SK-N-SH (cell line): ENCODE results near the gene PHOSPHO2. TPM values are rescaled to one million over a fixed set of nuclear protein-coding genes. Genes with fewer than 3 reads are reported as not detected.

Experiments used
- CTCF ChIA-PET: fragments of 300-600, 350-600 bp; formaldehyde crosslinking; extraction: SDS; loops from one replicate; lab custom pipeline; 2021; lab: Yijun Ruan, JAX
- POLR2A ChIA-PET: fragments of 350-600 bp; sonication (Branson Sonifier 250); formaldehyde crosslinking; extraction: SDS; loops from one replicate; lab custom pipeline; 2020; ENCODE audit warnings: antibody characterized with exemption, inconsistent platforms; lab: Yijun Ruan, JAX
- DNase-seq: peaks from one replicate; pipeline ENCODE4 v3.0.0; 2012
- H2AFZ ChIP-seq: fragments of 200-600 bp; sonication (generic); 2 replicates; pipeline ENCODE4 v1.8.1; 2016; ENCODE audit warnings: antibody characterized with exemption, mild to moderate bottlenecking, low read depth
- H3F3A ChIP-seq: fragments of 200-600 bp; sonication (generic); replicated peaks from 2 replicates; pipeline ENCODE3; 2016; ENCODE audit warnings: antibody characterized with exemption, mild to moderate bottlenecking; ENCODE audit not compliant: insufficient read depth
- H3K27ac ChIP-seq, 2 experiments: fragments of 200-500 bp in 1 of 2; fragments of 200-600 bp in 1 of 2; sonication (Bioruptor generic) in 1 of 2; sonication (generic), shearing (Covaris generic) in 1 of 2; 2 replicates each; pipeline versions ENCODE4 v1.5.1 to v1.6.1; 2014 to 2016; ENCODE audit warnings: low read depth in 2 of 2, inconsistent platforms in 1 of 2, low read length in 1 of 2, mild to moderate bottlenecking in 1 of 2, mixed read lengths in 1 of 2
- H3K27me3 ChIP-seq: fragments of 200-600 bp; sonication (generic), shearing (Covaris generic); 2 replicates; pipeline ENCODE4 v1.6.1; 2016; ENCODE audit warnings: mixed run types; ENCODE audit not compliant: insufficient read depth
- H3K36me3 ChIP-seq, 2 experiments: fragments of 200-500 bp in 1 of 2; fragments of 200-600 bp in 1 of 2; sonication (Bioruptor generic) in 1 of 2; sonication (generic) in 1 of 2; replicated peaks in 1 of 2; 2 replicates each; pipeline versions ENCODE3 to v1.5.1; 2014 to 2016; ENCODE audit warnings: low read length in 1 of 2, mild to moderate bottlenecking in 1 of 2; ENCODE audit not compliant: insufficient read depth in 2 of 2, control insufficient read depth in 1 of 2
- H3K4me1 ChIP-seq, 2 experiments: fragments of 200-500 bp in 1 of 2; fragments of 200-600 bp in 1 of 2; sonication (Bioruptor generic) in 1 of 2; sonication (generic), shearing (Covaris generic) in 1 of 2; 2 replicates each; pipeline versions ENCODE4 v1.5.1 to v1.6.1; 2014 to 2016; ENCODE audit warnings: low read depth in 1 of 2, low read length in 1 of 2, mixed run types in 1 of 2; ENCODE audit not compliant: insufficient read depth in 2 of 2, control insufficient read depth in 1 of 2
- H3K4me2 ChIP-seq: fragments of 200-600 bp; sonication (generic), shearing (Covaris generic); 2 replicates; pipeline ENCODE4 v1.6.1; 2017; ENCODE audit warnings: mixed run types
- H3K4me3 ChIP-seq, 2 experiments: fragments of 200-500 bp in 1 of 2; fragments of 200-600 bp in 1 of 2; sonication (Bioruptor generic) in 1 of 2; sonication (generic), shearing (Covaris generic) in 1 of 2; 2 replicates each; pipeline versions ENCODE4 v1.5.1 to v1.8.1; 2014 to 2016; ENCODE audit warnings: low read depth in 2 of 2, inconsistent platforms in 1 of 2, low read length in 1 of 2, mild to moderate bottlenecking in 1 of 2, mixed read lengths in 1 of 2, moderate library complexity in 1 of 2
- H3K79me2 ChIP-seq: fragments of 200-600 bp; sonication (generic); 2 replicates; pipeline ENCODE4 v1.8.1; 2017; ENCODE audit warnings: mild to moderate bottlenecking; ENCODE audit not compliant: insufficient read depth
- H3K9ac ChIP-seq: fragments of 200-600 bp; sonication (generic); 2 replicates; pipeline ENCODE4 v1.6.1; 2017; ENCODE audit warnings: mixed run types
- H3K9me2 ChIP-seq: fragments of 200-600 bp; sonication (generic); 2 replicates; pipeline ENCODE4 v1.6.1; 2017; ENCODE audit warnings: mixed run types
- H3K9me3 ChIP-seq: fragments of 200-600 bp; sonication (generic); 2 replicates; pipeline ENCODE4 v1.6.1; 2017; ENCODE audit warnings: mixed run types, mild to moderate bottlenecking, moderate library complexity
- H4K20me1 ChIP-seq: fragments of 200-600 bp; sonication (generic); 2 replicates; pipeline ENCODE4 v1.6.1; 2017; ENCODE audit warnings: mild to moderate bottlenecking, mixed run types; ENCODE audit not compliant: insufficient read depth
- CHD2 ChIP-seq: fragments of 150-350 bp; IDR thresholded peaks from 2 replicates; pipeline ENCODE4 v1.6.1; 2018; ENCODE audit warnings: low read length; ENCODE audit not compliant: partially characterized antibody
- EZH2phosphoT487 ChIP-seq: fragments of 200-600 bp; sonication (generic); IDR thresholded peaks from 2 replicates; pipeline ENCODE4 v1.6.1; 2017; ENCODE audit warnings: low read depth, mixed run types, mild to moderate bottlenecking, antibody characterized with exemption, moderate library complexity, borderline replicate concordance
- FOSL2 ChIP-seq: IDR thresholded peaks from 2 replicates; pipeline ENCODE4 v1.4.0; 2012; ENCODE audit warnings: low read depth, mild to moderate bottlenecking, moderate library complexity, borderline replicate concordance
- FOXJ3 ChIP-seq: sonication (generic); formaldehyde crosslinking; IDR thresholded peaks from 2 replicates; pipeline ENCODE4 v1.5.1; 2020; ENCODE audit warnings: mild to moderate bottlenecking, missing genetic modification reagents
- FOXM1 ChIP-seq: IDR thresholded peaks from 2 replicates; pipeline ENCODE4 v1.4.0; 2012; ENCODE audit warnings: low read depth, mild to moderate bottlenecking
- GABPA ChIP-seq: IDR thresholded peaks from 2 replicates; pipeline ENCODE4 v1.4.0; 2012; ENCODE audit warnings: low read depth, mild to moderate bottlenecking
- GATA2 ChIP-seq: sonication (generic); formaldehyde crosslinking; IDR thresholded peaks from 2 replicates; pipeline ENCODE4 v1.5.0; 2020; ENCODE audit warnings: mild to moderate bottlenecking, missing genetic modification reagents
- JUND ChIP-seq: IDR thresholded peaks from 2 replicates; pipeline ENCODE4 v1.4.0; 2012
- MAX ChIP-seq: IDR thresholded peaks from 2 replicates; pipeline ENCODE4 v1.4.0; 2012; ENCODE audit warnings: low read depth
- MEF2A ChIP-seq: IDR thresholded peaks from 2 replicates; pipeline ENCODE4 v1.4.0; 2012; ENCODE audit warnings: low read depth, borderline replicate concordance
- MXI1 ChIP-seq: IDR thresholded peaks from 2 replicates; pipeline ENCODE4 v1.6.1; 2012; ENCODE audit warnings: mild to moderate bottlenecking, low read depth, low read length, improper control_type of control experiment
- NFIC ChIP-seq: IDR thresholded peaks from 2 replicates; pipeline ENCODE4 v1.4.0; 2012; ENCODE audit warnings: borderline replicate concordance
- NRF1 ChIP-seq: IDR thresholded peaks from 2 replicates; pipeline ENCODE4 v1.6.1; 2012; ENCODE audit warnings: low read depth, mild to moderate bottlenecking, low read length
- POLR2AphosphoS5 ChIP-seq: IDR thresholded peaks from 2 replicates; pipeline ENCODE4 v1.6.1; 2012; ENCODE audit warnings: low read depth, low read length
- RAD21 ChIP-seq: IDR thresholded peaks from 2 replicates; pipeline ENCODE4 v1.6.1; 2012; ENCODE audit warnings: mild to moderate bottlenecking, low read length
- RCOR1 ChIP-seq: fragments of 150-350 bp; IDR thresholded peaks from 2 replicates; pipeline ENCODE4 v1.6.1; 2017; ENCODE audit warnings: antibody characterized with exemption, low read length
- SIN3A ChIP-seq: IDR thresholded peaks from 2 replicates; pipeline ENCODE4 v1.6.1; 2012; ENCODE audit warnings: low read depth, mild to moderate bottlenecking, low read length, moderate library complexity, borderline replicate concordance
- SMC3 ChIP-seq: IDR thresholded peaks from 2 replicates; pipeline ENCODE4 v1.6.1; 2012; ENCODE audit warnings: low read depth, low read length, improper control_type of control experiment
- TEAD4 ChIP-seq: IDR thresholded peaks from 2 replicates; pipeline ENCODE4 v1.4.0; 2012; ENCODE audit warnings: mild to moderate bottlenecking, borderline replicate concordance; ENCODE audit not compliant: insufficient read depth
- USF1 ChIP-seq: IDR thresholded peaks from 2 replicates; pipeline ENCODE4 v1.4.0; 2012; ENCODE audit warnings: low read depth, borderline replicate concordance
- YY1 ChIP-seq: IDR thresholded peaks from 2 replicates; pipeline ENCODE4 v1.4.0; 2012; ENCODE audit warnings: low read depth, mild to moderate bottlenecking
- whole genome bisulfite sequencing: methylation state at CpG from one replicate; pipeline ENCODE4 v1.1.6; 2017; ENCODE audit warnings: low lambda C conversion rate; 5-methylcytosine and 5-hydroxymethylcytosine counted together
- polyA plus RNA-seq, 3 experiments: library from polyadenylated mRNA; depleted of rRNA; stranded (reverse); fragments of >200 nt; gene quantifications; 2 replicates each; pipeline ENCODE4 v1.2.3, GENCODE V29; 2012
- TF ChIP-seq, protein P1 (sequence below): fragments of 200-600 bp; sonication (generic); IDR thresholded peaks from 2 replicates; pipeline ENCODE4 v1.6.1; 2017; ENCODE audit warnings: antibody characterized with exemption, mild to moderate bottlenecking, moderate library complexity
- TF ChIP-seq, protein P2 (sequence below): IDR thresholded peaks from 2 replicates; pipeline ENCODE4 v1.6.1; 2012; ENCODE audit warnings: mild to moderate bottlenecking, low read depth, low read length, moderate library complexity
- TF ChIP-seq, protein P3 (sequence below): IDR thresholded peaks from 2 replicates; pipeline ENCODE4 v1.4.0; 2012; ENCODE audit warnings: low read depth, borderline replicate concordance

PHOSPHO2 gene
- polyA plus RNA-seq, 1 of the 3 experiments (the other 2 are of a cell fraction) = 1.1 TPM

DNA sequence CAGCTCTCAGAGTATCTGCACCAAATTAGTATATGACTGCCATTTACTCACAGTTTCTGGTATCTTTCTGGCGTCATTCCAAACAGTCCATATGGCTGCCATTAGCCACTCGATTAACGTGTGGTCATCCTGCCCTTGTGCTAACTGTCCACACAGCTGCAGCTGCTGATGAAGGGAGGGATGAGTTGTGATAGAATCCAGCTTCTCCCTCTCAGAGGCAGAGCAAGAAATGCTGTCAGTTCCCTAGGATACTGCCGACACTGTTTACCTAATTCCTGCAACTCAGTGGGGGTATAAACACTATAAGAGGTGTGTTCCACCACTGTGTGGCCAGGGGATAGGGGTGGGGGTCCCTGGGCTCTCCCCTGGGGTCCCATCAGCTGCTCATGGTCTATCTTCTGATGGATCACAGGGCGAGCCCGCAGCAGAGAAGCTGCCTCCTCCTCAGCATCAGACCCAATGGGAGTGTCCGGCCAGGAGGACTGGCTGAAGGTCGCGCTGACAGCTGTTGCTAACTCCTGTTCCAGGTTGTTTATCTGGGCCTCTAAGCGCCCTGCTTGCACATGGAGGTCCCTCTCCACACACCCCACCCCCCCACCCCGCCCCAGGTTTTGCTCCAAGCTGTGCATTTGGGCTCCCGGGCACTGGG, 22.1 kb downstream of the PHOSPHO2 start:
- Histone ChIP-seq H3K4me2 (peak overlapping the region; percentile 86), H3K79me2 (no peaks in the 10 kb centered on the region), H3K4me3 (peak overlapping the region; percentile 50 to 61; a peak in 3 of 4 replicates), H3K27ac (peak overlapping the region in 1 of 2 experiments; percentile 100; a peak in 2 of 4 replicates), H3K27me3 (no peaks in the 10 kb centered on the region), H3K4me1 (peaks cover 16 to 59% of the 10 kb centered on the region in 2 experiments; a peak in 2 of 4 replicates), H3F3A (no peaks in the 10 kb centered on the region), H3K9me3 (no peaks in the 10 kb centered on the region), H3K9me2 (no peaks in the 10 kb centered on the region), H4K20me1 (no peaks in the 10 kb centered on the region), H3K36me3 (no peaks in the 10 kb centered on the region), H2AFZ (peak overlapping the region; percentile 80), H3K9ac (no peak overlapping the region)
- CTCF ChIA-PET = interaction anchor here (0.7 to 3.8 kb wide), 6 partner anchors 18 to 1213 kb away, joined by 3 to 20 read pairs (median 6); partner anchors contain the start of genes CFAP210, GORASP2, METTL5 and PHOSPHO2
- 12% methylated on average over 5 of the region's 12 CpGs for WGBS
- DNase-seq = peak; percentile 73
- POLR2A ChIA-PET = interaction anchor here (0.9 to 4.8 kb wide), 9 partner anchors 10 to 237 kb away, joined by 3 to 50 read pairs (median 5); partner anchors contain the start of genes BBS5, CFAP210, KLHL23 and PHOSPHO2
- TF ChIP-seq MAX (peak; percentile 38; the same call in 1 of the 2 replicates), RCOR1 (peak; percentile 88; the same call in 1 of the 2 replicates), SMC3 (no peak), USF1 (no peak), YY1 (no peak), POLR2AphosphoS5 (peak; percentile 72), CHD2 (peak; percentile 71), MEF2A (no peak), FOSL2 (no peak), RAD21 (peak; percentile 30; the same call in 1 of the 2 replicates), NFIC (peak; percentile 89), JUND (0 out of 2 replicates have a peak, but pooled peaks have one; percentile 3), FOXJ3 (peak; percentile 78), MXI1 (peak; percentile 79; the same call in 1 of the 2 replicates), EZH2phosphoT487 (no peak), SIN3A (peak; percentile 77), GATA2 (CRISPR knock-in tag) (peak; percentile 77), TEAD4 (no peak), GABPA (no peak), FOXM1 (no peak), NRF1 (no peak)
- TF ChIP-seq, protein P1, sequence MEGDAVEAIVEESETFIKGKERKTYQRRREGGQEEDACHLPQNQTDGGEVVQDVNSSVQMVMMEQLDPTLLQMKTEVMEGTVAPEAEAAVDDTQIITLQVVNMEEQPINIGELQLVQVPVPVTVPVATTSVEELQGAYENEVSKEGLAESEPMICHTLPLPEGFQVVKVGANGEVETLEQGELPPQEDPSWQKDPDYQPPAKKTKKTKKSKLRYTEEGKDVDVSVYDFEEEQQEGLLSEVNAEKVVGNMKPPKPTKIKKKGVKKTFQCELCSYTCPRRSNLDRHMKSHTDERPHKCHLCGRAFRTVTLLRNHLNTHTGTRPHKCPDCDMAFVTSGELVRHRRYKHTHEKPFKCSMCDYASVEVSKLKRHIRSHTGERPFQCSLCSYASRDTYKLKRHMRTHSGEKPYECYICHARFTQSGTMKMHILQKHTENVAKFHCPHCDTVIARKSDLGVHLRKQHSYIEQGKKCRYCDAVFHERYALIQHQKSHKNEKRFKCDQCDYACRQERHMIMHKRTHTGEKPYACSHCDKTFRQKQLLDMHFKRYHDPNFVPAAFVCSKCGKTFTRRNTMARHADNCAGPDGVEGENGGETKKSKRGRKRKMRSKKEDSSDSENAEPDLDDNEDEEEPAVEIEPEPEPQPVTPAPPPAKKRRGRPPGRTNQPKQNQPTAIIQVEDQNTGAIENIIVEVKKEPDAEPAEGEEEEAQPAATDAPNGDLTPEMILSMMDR = no peak
- TF ChIP-seq, protein P2, sequence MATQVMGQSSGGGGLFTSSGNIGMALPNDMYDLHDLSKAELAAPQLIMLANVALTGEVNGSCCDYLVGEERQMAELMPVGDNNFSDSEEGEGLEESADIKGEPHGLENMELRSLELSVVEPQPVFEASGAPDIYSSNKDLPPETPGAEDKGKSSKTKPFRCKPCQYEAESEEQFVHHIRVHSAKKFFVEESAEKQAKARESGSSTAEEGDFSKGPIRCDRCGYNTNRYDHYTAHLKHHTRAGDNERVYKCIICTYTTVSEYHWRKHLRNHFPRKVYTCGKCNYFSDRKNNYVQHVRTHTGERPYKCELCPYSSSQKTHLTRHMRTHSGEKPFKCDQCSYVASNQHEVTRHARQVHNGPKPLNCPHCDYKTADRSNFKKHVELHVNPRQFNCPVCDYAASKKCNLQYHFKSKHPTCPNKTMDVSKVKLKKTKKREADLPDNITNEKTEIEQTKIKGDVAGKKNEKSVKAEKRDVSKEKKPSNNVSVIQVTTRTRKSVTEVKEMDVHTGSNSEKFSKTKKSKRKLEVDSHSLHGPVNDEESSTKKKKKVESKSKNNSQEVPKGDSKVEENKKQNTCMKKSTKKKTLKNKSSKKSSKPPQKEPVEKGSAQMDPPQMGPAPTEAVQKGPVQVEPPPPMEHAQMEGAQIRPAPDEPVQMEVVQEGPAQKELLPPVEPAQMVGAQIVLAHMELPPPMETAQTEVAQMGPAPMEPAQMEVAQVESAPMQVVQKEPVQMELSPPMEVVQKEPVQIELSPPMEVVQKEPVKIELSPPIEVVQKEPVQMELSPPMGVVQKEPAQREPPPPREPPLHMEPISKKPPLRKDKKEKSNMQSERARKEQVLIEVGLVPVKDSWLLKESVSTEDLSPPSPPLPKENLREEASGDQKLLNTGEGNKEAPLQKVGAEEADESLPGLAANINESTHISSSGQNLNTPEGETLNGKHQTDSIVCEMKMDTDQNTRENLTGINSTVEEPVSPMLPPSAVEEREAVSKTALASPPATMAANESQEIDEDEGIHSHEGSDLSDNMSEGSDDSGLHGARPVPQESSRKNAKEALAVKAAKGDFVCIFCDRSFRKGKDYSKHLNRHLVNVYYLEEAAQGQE = no peak
- TF ChIP-seq, protein P3, sequence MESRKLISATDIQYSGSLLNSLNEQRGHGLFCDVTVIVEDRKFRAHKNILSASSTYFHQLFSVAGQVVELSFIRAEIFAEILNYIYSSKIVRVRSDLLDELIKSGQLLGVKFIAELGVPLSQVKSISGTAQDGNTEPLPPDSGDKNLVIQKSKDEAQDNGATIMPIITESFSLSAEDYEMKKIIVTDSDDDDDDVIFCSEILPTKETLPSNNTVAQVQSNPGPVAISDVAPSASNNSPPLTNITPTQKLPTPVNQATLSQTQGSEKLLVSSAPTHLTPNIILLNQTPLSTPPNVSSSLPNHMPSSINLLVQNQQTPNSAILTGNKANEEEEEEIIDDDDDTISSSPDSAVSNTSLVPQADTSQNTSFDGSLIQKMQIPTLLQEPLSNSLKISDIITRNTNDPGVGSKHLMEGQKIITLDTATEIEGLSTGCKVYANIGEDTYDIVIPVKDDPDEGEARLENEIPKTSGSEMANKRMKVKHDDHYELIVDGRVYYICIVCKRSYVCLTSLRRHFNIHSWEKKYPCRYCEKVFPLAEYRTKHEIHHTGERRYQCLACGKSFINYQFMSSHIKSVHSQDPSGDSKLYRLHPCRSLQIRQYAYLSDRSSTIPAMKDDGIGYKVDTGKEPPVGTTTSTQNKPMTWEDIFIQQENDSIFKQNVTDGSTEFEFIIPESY = no peak
